Measurements from ENCODE around the gene SLC22A5.
"Not testable (repeated sequence)": the region's sequence is repeated elsewhere in the genome, so short reads cannot be mapped to it uniquely, and the experiment has no call there.

The SLC22A5 gene

GRCh38 chr5:132388244-132389050, 18.9 kb downstream of the SLC22A5 start:
- DNase-seq (ENCODE audit: low read depth) = no peak

DNA sequence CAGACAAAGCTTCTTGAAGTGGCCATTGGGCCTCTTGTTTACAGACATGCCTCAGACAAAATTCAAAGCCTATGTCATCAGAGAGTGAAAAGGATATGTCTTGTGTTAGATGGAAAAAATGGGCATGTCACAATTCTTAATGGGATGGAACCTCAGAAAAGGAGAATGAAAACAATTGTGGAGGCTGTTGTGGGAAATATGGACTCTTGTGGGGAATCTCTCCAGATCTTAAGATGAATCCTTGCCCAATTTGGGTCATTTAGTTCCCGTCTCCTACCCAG, 19.5 kb downstream of the SLC22A5 start:
- DNase-seq (ENCODE audit: low read depth) = no peak

DNA sequence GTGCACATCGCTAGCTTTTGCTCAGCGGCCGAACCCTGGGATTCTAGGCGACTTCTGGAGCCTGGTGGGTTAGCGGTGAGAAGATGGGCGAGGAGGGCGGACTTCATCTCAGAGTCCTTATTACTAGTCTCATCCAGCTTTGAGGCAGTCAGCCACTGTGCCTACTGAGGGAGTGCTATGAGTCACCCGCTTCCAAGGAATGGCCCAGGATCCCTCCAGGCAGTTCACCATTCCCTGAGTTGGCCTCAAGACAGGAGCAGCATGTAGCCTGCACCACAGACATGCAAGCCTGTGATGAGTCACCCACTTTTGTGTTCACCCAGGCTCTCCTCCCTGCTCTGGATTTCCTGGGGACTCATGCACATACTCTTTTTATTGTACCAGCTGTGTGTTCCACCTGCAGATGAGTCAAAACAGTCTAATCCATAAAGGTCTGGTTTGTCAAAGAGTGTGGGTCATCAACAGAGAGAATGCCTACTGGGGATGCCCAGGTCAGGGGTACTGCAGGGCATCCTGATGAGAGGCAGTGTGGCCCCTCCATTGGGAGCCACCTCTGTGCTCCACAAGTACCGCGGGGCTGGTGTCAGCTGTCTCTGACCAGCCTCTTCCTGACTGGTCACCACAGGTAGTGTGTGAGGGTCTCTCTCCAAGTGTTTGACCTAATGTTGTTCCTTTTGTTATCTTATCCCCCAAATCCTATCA, 20.2 kb downstream of the SLC22A5 start:
- peak; percentile 99 for DNase-seq (ENCODE audit: low read depth)

DNA sequence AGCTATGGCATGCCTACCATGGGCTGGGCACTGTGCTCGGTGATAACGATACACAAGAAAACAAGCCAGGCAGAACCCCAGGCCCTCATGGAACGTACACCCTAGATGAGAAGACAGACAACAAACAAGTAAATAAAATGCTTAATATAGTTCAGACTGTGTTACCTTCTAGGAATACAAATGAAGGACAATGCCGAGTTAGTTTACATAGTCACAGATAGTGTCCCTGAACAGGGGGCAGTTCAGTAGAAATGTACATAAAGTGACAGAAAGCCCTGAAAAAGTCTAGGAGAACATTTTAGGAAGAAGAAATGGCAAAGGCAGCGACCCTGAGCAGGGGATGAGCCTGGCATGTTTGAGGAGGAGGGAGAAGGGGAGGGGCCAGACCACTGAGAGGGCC, 21.7 kb downstream of the SLC22A5 start:
- no peak for DNase-seq (ENCODE audit: low read depth)

DNA sequence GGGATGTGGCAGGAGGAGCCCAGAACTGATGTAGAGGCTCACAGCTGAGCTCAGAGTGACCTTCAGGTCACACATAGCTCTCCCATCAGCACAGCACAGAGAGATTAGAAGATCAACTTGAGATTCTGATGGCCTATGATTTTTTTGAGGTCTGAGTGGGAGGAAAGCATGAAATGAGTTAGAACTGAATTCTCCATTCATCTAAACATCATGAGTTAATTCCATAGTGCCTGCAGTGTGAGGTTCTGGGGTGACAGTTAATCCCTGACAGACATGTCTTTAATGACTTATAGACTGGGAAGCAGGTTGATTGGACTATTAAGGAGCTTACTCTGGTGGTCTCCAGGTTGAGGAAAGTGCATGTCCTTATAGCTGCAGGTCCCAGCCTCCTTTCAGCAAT, 22.4 kb downstream of the SLC22A5 start:
- DNase-seq (ENCODE audit: low read depth) = no peak

DNA sequence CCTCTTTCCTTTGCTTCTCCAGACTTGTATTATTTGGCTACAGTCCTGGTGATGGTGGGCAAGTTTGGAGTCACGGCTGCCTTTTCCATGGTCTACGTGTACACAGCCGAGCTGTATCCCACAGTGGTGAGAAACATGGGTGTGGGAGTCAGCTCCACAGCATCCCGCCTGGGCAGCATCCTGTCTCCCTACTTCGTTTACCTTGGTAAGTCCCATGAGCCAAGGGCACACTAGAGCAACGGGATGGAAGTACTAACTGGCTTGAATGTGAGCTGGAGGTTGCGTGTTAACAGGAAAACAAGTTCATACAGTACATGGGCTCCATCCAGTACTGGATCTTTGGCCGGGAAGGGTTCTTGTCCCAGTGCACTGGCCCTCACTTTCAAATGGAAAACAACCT, 22.9 kb downstream of the SLC22A5 start:
- no peak for DNase-seq (ENCODE audit: low read depth)

- DNase-seq (ENCODE audit: low read depth) = no peak
Observed at GRCh38 chr5:132392978-132393825, 23.7 kb downstream of the SLC22A5 start.

DNA sequence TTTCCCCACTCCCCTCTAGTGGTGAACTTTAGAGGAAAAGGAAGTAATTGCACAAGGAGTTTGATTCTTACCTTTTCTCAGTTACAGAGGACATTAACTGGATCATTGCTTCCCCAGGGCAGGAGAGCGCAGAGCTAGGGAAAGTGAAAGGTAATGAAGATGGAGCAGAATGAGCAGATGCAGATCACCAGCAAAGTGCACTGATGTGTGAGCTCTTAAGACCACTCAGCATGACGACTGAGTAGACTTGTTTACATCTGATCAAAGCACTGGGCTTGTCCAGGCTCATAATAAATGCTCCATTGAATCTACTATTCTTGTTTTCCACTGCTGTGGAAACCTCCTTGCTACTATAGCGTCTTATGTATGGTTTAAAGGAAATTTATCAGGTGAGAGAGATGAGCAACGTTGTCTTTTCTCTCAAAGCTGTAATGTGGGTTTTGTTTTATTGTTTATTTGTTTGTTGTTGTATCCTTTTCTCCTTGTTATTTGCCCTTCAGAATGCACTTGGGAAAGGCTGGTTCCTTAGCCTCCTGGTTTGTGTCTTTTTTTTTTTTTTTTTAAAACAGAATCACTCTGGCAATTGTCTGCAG, 25.3 kb downstream of the SLC22A5 start:
- DNase-seq (ENCODE audit: low read depth) = no peak

DNA sequence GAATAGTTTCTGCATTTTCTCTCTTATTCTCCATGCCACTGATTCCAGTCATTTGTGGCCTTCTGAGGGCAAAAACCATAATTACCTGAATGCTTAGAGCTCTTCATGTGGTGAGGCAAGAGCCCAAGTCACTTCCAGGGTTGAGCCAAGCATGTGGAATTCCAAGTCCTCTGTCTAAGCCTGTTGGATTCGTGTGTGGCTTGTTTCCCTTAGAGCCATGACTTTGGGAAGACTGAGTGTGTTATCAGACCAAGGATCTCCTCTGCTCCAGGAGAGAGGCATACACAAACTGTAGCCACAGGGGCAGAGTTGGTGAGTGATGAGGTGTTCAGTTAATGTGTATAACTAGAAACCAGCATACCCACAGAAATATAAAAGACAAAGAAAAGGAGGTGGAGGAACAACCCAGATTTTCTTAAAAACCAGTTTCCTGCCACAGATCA, 27.1 kb downstream of the SLC22A5 start:
- DNase-seq (ENCODE audit: low read depth) = no peak

- no peak for DNase-seq (ENCODE audit: low read depth)
Observed at GRCh38 chr5:132397224-132397623, 27.7 kb downstream of the SLC22A5 start.

DNA sequence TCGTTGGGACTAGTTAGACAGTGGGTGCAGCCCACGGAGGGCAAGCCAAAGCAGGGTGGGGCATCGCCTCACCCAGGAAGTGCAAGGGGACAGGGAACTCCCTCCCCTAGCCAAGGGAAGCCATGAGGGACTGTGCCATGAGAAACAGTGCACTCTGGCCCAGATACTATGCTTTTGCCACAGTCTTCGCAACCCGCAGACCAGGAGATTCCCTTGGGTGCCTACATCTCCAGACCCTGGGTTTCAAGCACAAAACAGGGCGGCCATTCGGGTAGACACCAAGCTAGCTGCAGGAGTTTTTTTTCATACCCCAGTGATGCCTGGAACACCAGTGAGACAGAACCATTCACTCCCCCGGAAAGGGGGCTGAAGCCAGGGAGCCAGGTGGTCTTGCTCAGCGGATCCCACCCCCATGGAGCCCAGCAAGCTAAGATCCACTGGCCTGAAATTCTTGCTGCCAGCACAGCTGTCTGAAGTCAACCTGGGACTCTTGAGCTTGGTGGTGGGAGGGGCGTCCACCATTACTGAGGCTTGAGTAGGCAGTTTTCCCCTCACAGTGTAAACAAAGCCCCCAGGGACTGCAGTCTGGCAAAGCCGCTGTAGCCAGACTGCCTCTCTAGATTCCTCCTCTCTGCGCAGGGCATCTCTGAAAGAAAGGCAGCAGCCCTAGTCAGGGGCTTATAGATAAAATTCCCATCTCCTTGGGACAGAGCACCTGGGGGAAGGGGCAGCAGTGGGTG, 28.6 kb downstream of the SLC22A5 start:
- DNase-seq (ENCODE audit: low read depth) = not testable (repeated sequence)

DNA sequence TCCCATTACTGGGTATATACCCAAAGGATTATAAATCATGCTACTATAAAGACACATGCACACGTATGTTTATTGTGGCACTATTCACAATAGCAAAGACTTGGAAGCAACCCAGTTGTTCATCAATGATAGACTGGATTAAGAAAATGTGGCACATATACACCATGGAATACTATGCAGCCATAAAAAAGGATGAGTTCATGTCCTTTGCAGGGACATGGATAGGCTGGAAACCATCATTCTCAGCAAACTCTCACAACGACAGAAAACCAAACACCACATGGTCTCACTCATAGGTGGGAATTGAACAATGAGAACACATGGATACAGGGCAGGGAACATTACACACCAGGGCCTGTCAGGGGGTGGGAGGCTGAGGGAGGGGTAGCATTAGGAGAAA, 34.5 kb downstream of the SLC22A5 start:
- not testable (repeated sequence) for DNase-seq (ENCODE audit: low read depth)

- DNase-seq (ENCODE audit: low read depth) = no peak
Observed at GRCh38 chr5:132405646-132406045, 36.1 kb downstream of the SLC22A5 start.

DNA sequence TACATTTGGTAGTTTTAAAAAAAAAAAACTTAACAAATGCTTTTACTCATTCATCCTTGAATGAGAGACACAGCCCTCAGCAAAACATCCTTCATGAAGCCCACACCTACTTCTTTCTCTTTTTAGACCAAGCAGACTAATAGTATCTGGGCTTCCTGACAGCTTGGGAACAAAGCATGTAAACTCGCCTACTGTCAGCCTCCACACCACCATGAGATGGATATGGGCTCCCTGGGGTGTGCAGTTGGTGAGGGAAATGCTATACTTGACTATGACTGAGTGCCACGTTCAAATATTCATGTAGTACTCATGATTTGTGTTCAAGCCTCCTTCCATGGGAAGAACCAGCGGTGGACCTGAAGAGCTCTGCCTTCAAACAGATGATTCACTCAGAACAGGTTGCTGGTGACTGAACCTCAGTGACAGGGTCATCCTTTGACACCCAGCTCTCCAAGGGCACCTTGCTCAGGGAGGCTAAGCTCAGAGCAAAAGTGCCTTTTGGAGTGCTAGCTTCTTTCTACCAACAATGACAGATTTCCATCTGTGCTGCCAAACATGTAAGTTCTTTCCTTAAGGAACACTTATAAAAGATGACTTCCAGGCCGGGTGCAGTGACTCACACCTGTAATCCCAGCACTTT, 36.8 kb downstream of the SLC22A5 start:
- DNase-seq (ENCODE audit: low read depth) = no peak

- DNase-seq (ENCODE audit: low read depth) = no peak
Observed at GRCh38 chr5:132407970-132408369, 38.5 kb downstream of the SLC22A5 start.

- DNase-seq (ENCODE audit: low read depth) = no peak
Observed at GRCh38 chr5:132408456-132408855, 38.9 kb downstream of the SLC22A5 start.

GRCh38 chr5:132408965-132409364, 39.5 kb downstream of the SLC22A5 start:
- no peak for DNase-seq (ENCODE audit: low read depth)

DNA sequence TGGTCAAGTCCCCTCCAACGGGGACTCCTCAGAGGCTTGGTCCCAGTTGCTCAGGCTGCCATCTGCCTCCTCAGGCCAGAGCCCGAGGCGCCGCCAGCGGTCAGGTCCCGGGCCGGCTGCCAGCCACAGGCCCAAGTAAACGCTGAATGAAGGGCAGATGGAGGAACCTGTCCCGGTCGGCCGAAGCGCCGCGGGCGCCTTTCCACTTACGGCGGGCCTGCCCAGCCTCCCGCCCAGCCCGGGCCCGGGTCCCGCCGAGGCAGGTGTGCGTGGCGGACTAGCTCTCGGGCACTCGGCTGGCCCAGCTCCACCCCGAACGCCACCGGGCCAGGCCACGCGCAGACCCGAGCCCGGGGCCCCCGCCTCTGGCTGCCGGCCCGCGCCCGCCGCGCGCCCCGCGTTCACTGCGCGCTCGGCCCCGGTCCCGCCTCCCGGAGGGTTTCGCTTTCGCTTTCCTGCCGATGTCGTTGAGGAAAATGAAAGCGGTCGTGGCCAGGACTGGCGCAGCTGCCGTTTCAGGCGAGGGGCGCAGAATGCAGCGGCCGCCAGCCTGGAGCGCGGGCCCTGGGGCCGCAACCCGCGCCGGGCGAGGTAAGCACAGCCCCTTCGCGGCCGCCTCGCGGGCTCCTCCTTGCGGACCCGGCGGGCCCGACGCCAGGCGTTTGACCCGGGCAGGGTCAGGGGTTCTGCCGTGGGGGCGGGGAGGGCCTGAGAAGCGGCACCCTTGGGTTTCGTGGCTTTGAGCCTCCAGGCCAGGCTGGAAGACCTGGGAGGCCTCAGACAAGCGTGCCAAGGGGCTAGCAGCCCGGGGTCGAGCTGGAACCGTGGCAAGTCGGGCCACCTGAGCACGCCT, 41.2 kb downstream of the SLC22A5 start:
- DNase-seq (ENCODE audit: low read depth) = peak; percentile 62

DNA sequence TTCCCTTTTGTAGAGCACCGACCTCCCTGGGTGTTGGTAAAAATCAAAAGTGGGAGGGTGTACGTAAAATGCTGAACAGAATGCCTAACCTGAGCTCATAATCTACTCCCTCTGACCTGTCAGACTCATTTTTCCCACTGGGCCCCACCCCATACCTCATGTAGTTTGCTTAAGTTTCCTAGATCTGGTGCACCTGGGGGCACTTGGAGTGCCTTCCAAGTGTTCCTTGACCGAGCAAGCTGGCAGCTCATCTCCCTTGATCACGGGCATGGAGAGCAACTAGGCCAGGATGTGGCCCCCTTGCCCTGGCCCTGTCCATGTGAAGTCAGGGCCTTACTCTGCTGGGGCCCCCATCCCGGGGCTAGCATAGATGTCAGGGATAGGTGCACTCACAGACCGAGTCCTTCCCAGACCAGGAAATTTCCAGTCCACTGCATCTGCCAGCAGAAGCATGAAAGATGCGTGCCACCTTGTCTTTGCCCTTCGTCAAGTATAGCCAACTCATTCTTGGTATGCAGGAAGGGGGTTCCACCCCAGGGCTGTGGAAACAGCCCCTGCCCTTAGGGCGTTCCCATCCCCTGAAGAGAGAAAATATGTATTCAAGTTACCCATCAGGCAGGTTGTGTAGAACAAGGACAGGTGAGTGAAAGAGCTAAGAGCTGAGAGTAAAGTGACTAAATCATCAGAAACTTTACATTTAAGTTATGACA, 41.9 kb downstream of the SLC22A5 start:
- DNase-seq (ENCODE audit: low read depth) = no peak

GRCh38 chr5:132413567-132413966, 44.1 kb downstream of the SLC22A5 start:
- no peak for DNase-seq (ENCODE audit: low read depth)
